ENCODE data around the gene CDHR4. TPM values are rescaled to one million over a fixed set of nuclear protein-coding genes. Genes with fewer than 3 reads are reported as not detected.

CDHR4 gene
- total and polyA plus RNA-seq, 2 of the 8 experiments (the other 6 are each of a cell fraction or from before 2014, with no cell fraction given), result 0.50 to 0.60 TPM

GRCh38 chr3:49775538-49775937 is 24.1 kb downstream of the CDHR4 start:
- Histone ChIP-seq H2BK12ac (ENCODE audit: low read depth, low read length) (no peak overlapping the region), H2BK120ac (replicated peaks; ENCODE audit: low read depth, low read length) (no peak overlapping the region), H2AK5ac (ENCODE audit: low read depth, low read length) (no peak overlapping the region), H3K4ac (replicated peaks; ENCODE audit: insufficient read length, low read depth, low read length) (no peak overlapping the region), H2BK20ac (ENCODE audit: low read length) (no peak overlapping the region), H3K23me2 (ENCODE audit: low read depth, low read length) (no peaks in the 10 kb centered on the region; the same call in 1 of the 2 replicates), H3K18ac (ENCODE audit: extremely low read depth, low read length) (no peak overlapping the region), H3K27me3 (replicated peaks in 1 of 4; ENCODE audit: control insufficient read depth in 3 of 4, extremely low read depth in 1 of 4, insufficient read depth in 3 of 4, low read length in 3 of 4) (no peaks in the 10 kb centered on the region), H4K20me1 (replicated peaks in 1 of 2; ENCODE audit: control insufficient read depth in 1 of 2, insufficient read depth in 2 of 2, low read length in 2 of 2) (peaks cover under 1 to 6% of the 10 kb centered on the region in 2 experiments), H4K5ac (ENCODE audit: insufficient read length, low read depth, low read length) (no peak overlapping the region), H2AFZ (ENCODE audit: low read length) (no peak overlapping the region), H2BK5ac (ENCODE audit: low read depth, low read length) (no peak overlapping the region), H3K9ac (replicated peaks in 1 of 4; ENCODE audit: extremely low read depth in 1 of 4, low read depth in 3 of 4, low read length in 3 of 4) (no peak overlapping the region), H4K8ac (ENCODE audit: extremely low read depth, insufficient read depth, low read length) (no peak overlapping the region), H3K4me1 (replicated peaks in 1 of 4; ENCODE audit: control insufficient read depth in 3 of 4, insufficient read depth in 4 of 4, low read length in 3 of 4) (no peaks in the 10 kb centered on the region), H3K79me2 (ENCODE audit: control insufficient read depth in 1 of 2, insufficient read depth in 2 of 2, low read length in 2 of 2) (peaks cover 5 to 81% of the 10 kb centered on the region in 2 experiments; a peak in 3 of 4 replicates), H3K23ac (ENCODE audit: insufficient read length) (no peak overlapping the region), H3K4me2 (ENCODE audit: insufficient read depth in 1 of 2, low read depth in 2 of 2, low read length in 2 of 2) (no peak overlapping the region), H3K4me3 (ENCODE audit: extremely low read depth in 1 of 4, insufficient read depth in 2 of 4, low read depth in 3 of 4, low read length in 4 of 4) (no peak overlapping the region), H3K9me3 (ENCODE audit: insufficient read depth in 2 of 2, low read depth in 1 of 2, low read length in 1 of 2) (no peaks in the 10 kb centered on the region), H2BK15ac (ENCODE audit: low read length) (no peak overlapping the region), H4K91ac (replicated peaks; ENCODE audit: insufficient read length, low read length) (no peak overlapping the region), H3K56ac (replicated peaks; ENCODE audit: insufficient read length, low read depth, low read length) (no peak overlapping the region), H3K36me3 (ENCODE audit: control insufficient read depth in 2 of 4, insufficient read depth in 4 of 4, low read length in 3 of 4) (peaks cover 0 to 4% (median 0%) of the 10 kb centered on the region in 4 experiments; a peak in 3 of 8 replicates), H3K79me1 (ENCODE audit: low read depth, low read length) (peaks cover 15% of the 10 kb centered on the region), H3K27ac (ENCODE audit: low read depth, low read length) (no peak overlapping the region), H3K14ac (ENCODE audit: insufficient read length) (no peak overlapping the region)
- ChIA-PET CTCF (ENCODE audit: partially characterized antibody) (interaction anchor here (1.1 to 1.7 kb wide), 2 partner anchors 31 to 74 kb away, joined by 3 to 4 read pairs; no protein-coding TSS in a partner anchor), POLR2A (ENCODE audit: partially characterized antibody) (interaction anchor here (1.0 kb wide), 1 partner anchor 56 kb away, joined by 3 read pairs; the partner anchor contains the start of gene AMIGO3)
- WGBS, 2 experiments (ENCODE audit: extremely low coverage in 1 of 2, insufficient coverage in 1 of 2, insufficient read length in 1 of 2, insufficient replicate concordance in 2 of 2, low coverage in 1 of 2, low lambda C conversion rate in 2 of 2, missing lambda C conversion rate in 1 of 2), result 93% methylated on average over 3 of the region's 3 CpGs; no CpG with 5 or more reads in 1 of the 2 experiments
- DNase-seq (ENCODE audit: low read depth in 1 of 2, low spot score in 2 of 2), result no peak
- FAIRE-seq, result no peak
- TF ChIP-seq RBBP5 (IDR thresholded peaks at IDR 0.05; ENCODE audit: borderline replicate concordance, low read depth, low read length) (no peak), KDM1A (IDR thresholded peaks at IDR 0.05; ENCODE audit: borderline replicate concordance, low read length) (no peak), GABPA (IDR thresholded peaks at IDR 0.05; ENCODE audit: borderline replicate concordance, insufficient read depth, low read length) (no peak), POLR2A (IDR thresholded peaks at IDR 0.05; ENCODE audit: control extremely low read depth in 1 of 2, low read depth in 2 of 2, low read length in 2 of 2) (no peak), SRF (IDR thresholded peaks at IDR 0.05; ENCODE audit: low read depth, low read length) (no peak), SIRT6 (IDR thresholded peaks at IDR 0.05; ENCODE audit: low read length) (no peak), RXRA (IDR thresholded peaks at IDR 0.05; ENCODE audit: insufficient read depth, low read depth, low read length) (no peak), RAD21 (IDR thresholded peaks at IDR 0.05 in 1 of 2, conservative IDR thresholded peaks at IDR 0.05 in 1 of 2; ENCODE audit: low read depth in 2 of 2, low read length in 2 of 2) (no peak), RNF2 (IDR thresholded peaks at IDR 0.05; ENCODE audit: borderline replicate concordance, low read depth, low read length, missing control alignments, poor library complexity, severe bottlenecking) (no peak), BCL11A (IDR thresholded peaks at IDR 0.05; ENCODE audit: low read depth in 2 of 2, low read length in 2 of 2) (no peak), CBX5 (IDR thresholded peaks at IDR 0.05; ENCODE audit: low read depth, low read length) (no peak), SP1 (IDR thresholded peaks at IDR 0.05; ENCODE audit: low read depth, low read length) (no peak)
- TF ChIP-seq, protein P1, sequence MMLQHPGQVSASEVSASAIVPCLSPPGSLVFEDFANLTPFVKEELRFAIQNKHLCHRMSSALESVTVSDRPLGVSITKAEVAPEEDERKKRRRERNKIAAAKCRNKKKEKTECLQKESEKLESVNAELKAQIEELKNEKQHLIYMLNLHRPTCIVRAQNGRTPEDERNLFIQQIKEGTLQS (IDR thresholded peaks at IDR 0.05; ENCODE audit: insufficient read depth, low read depth, low read length), result no peak
